Chondrocyte (in vitro differentiated cells): Measurements from ENCODE around the gene FBH1. TPM values are rescaled to one million over a fixed set of nuclear protein-coding genes. Genes with fewer than 3 reads are reported as not detected.

Experiments used
- DNase-seq: peaks from one replicate; pipeline ENCODE4 v3.0.0; 2021; ENCODE audit warnings: mixed read lengths, low spot score
- H3K27ac Mint-ChIP-seq: one replicate; pipeline ENCODE4 v1.8.0; 2021; ENCODE audit warnings: mild to moderate bottlenecking, moderate library complexity, mixed read lengths; ENCODE audit not compliant: unreplicated experiment
- H3K27me3 Mint-ChIP-seq: 2 replicates; pipeline ENCODE4 v1.8.0; 2021; ENCODE audit warnings: low read depth, mixed read lengths
- H3K36me3 Mint-ChIP-seq: 2 replicates; pipeline ENCODE4 v1.8.0; 2021; ENCODE audit warnings: low read depth, mixed read lengths
- H3K4me1 Mint-ChIP-seq: 2 replicates; pipeline ENCODE4 v1.8.0; 2021; ENCODE audit warnings: low read depth, mild to moderate bottlenecking, mixed read lengths
- H3K4me3 Mint-ChIP-seq: one replicate; pipeline ENCODE4 v1.8.0; 2021; ENCODE audit warnings: mild to moderate bottlenecking, moderate library complexity, mixed read lengths; ENCODE audit not compliant: unreplicated experiment
- H3K9me3 Mint-ChIP-seq: 2 replicates; pipeline ENCODE4 v1.8.0; 2021; ENCODE audit warnings: low read depth, mixed read lengths
- total RNA-seq: library from RNA; stranded (reverse); gene quantifications from 3 replicates; pipeline ENCODE4 v1.2.1, GENCODE V29; 2021
- TF ChIP-seq, protein P1 (sequence below): fragments of 200-600 bp; sonication (generic); IDR thresholded peaks from 2 replicates; pipeline ENCODE4 v1.5.0; 2021; ENCODE audit warnings: antibody characterized with exemption, mild to moderate bottlenecking, moderate library complexity

FBH1 gene
- total RNA-seq, 1 donor from 2014 or later, result 62.2 TPM

DNA sequence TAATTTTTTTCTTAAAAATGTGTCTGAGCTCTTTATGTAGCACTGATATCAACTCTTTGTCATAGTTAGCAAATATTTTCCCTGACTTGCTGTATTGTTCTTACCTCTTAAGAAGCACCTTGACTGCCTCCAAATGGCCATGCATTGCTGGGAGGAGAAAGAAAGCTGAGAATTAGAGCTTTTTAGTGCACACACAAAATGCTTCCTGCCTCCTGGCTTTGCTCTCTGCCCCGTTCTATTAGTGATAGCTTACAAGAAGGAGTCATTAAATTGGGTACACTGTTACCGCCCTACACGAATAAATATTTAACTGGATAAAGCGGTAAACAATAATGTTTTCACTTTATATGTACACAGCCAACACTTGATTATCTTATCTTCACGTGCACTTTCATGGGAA lies 4.4 kb upstream of the FBH1 start:
- no peaks in the 10 kb centered on the region for H3K27me3 Mint-ChIP-seq
- peaks cover 19% of the 10 kb centered on the region for H3K4me1 Mint-ChIP-seq
- no peak overlapping the region for H3K27ac Mint-ChIP-seq
- DNase-seq, result no peak
- H3K9me3 Mint-ChIP-seq, result no peaks in the 10 kb centered on the region
- no peak overlapping the region for H3K4me3 Mint-ChIP-seq
- H3K36me3 Mint-ChIP-seq, result peaks cover 21% of the 10 kb centered on the region
- TF ChIP-seq, protein P1, sequence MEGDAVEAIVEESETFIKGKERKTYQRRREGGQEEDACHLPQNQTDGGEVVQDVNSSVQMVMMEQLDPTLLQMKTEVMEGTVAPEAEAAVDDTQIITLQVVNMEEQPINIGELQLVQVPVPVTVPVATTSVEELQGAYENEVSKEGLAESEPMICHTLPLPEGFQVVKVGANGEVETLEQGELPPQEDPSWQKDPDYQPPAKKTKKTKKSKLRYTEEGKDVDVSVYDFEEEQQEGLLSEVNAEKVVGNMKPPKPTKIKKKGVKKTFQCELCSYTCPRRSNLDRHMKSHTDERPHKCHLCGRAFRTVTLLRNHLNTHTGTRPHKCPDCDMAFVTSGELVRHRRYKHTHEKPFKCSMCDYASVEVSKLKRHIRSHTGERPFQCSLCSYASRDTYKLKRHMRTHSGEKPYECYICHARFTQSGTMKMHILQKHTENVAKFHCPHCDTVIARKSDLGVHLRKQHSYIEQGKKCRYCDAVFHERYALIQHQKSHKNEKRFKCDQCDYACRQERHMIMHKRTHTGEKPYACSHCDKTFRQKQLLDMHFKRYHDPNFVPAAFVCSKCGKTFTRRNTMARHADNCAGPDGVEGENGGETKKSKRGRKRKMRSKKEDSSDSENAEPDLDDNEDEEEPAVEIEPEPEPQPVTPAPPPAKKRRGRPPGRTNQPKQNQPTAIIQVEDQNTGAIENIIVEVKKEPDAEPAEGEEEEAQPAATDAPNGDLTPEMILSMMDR, result no peak

DNA sequence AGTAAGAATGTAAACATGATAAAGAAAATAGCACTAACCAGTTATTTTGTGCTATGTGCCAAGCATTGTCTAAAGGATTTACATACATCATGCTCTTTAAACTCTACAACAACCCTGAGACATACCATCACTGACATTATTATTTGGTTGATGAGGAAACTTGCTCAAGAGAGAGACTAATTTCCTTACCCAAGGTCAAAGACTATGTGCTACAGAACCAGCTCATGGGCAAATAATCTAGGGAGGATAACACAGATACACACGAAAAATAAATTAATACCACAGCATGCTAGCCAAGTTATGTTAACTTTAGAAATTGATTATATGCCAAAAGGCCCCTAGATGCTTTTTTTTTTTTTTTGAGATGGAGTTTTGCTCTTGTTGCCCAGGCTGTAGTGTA lies 3.0 kb upstream of the FBH1 start:
- no peak overlapping the region for H3K27ac Mint-ChIP-seq
- no peaks in the 10 kb centered on the region for H3K27me3 Mint-ChIP-seq
- TF ChIP-seq, protein P1, result no peak
- H3K4me3 Mint-ChIP-seq, result no peak overlapping the region
- H3K4me1 Mint-ChIP-seq, result peaks cover 34% of the 10 kb centered on the region
- H3K9me3 Mint-ChIP-seq, result no peaks in the 10 kb centered on the region
- H3K36me3 Mint-ChIP-seq, result peaks cover 19% of the 10 kb centered on the region
- no peak for DNase-seq

DNA sequence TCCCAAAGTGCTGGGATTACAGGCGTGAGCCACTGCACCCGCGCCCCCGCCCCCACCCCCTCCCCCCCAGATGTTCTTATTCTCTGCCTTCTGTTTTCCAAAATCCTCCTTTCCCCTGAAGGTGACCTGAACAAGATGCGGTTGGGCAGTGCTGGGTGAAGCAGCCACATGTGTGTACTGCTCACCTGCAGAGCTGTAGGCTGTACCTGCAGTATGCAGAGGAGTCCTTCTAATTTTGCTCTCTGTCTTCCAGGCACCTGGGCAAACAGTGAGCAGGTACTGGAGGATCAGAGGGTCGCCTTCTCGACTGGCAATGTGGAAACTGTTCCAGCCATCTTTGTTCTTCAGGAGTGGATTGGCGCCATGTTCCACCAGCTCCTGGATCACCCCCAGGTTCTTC lies 2.4 kb upstream of the FBH1 start:
- no peak for DNase-seq
- Mint-ChIP-seq H3K4me3 (peak overlapping the region; percentile 87), H3K4me1 (peaks cover 40% of the 10 kb centered on the region), H3K9me3 (no peaks in the 10 kb centered on the region), H3K36me3 (peaks cover 17% of the 10 kb centered on the region), H3K27me3 (no peaks in the 10 kb centered on the region), H3K27ac (no peak overlapping the region)
- TF ChIP-seq, protein P1, result no peak

DNA sequence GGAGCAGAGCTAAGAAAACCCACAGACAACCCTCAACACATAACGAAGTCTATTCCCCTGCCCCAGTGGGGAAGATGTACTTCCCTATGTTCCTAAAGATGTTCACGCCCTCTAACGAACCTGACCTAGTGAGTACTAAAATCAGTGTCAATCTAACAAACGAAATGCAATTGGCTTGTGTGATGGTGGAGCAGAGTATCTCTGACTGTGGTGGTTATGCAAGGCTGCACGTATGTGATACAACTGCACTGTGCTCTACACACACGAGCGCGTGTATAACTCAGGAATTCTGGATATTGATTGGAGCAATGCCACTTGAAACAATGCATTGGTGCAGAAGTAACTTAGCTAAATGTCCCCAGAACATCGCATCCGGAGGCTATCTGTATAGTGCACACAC lies 1.7 kb upstream of the FBH1 start:
- DNase-seq, result no peak
- peaks cover 44% of the 10 kb centered on the region for H3K4me1 Mint-ChIP-seq
- H3K27ac Mint-ChIP-seq, result peak overlapping the region; percentile 93
- peak overlapping the region; percentile 87 for H3K4me3 Mint-ChIP-seq
- H3K36me3 Mint-ChIP-seq, result peaks cover 12% of the 10 kb centered on the region
- H3K27me3 Mint-ChIP-seq, result no peaks in the 10 kb centered on the region
- H3K9me3 Mint-ChIP-seq, result no peaks in the 10 kb centered on the region
- TF ChIP-seq, protein P1, result no peak

DNA sequence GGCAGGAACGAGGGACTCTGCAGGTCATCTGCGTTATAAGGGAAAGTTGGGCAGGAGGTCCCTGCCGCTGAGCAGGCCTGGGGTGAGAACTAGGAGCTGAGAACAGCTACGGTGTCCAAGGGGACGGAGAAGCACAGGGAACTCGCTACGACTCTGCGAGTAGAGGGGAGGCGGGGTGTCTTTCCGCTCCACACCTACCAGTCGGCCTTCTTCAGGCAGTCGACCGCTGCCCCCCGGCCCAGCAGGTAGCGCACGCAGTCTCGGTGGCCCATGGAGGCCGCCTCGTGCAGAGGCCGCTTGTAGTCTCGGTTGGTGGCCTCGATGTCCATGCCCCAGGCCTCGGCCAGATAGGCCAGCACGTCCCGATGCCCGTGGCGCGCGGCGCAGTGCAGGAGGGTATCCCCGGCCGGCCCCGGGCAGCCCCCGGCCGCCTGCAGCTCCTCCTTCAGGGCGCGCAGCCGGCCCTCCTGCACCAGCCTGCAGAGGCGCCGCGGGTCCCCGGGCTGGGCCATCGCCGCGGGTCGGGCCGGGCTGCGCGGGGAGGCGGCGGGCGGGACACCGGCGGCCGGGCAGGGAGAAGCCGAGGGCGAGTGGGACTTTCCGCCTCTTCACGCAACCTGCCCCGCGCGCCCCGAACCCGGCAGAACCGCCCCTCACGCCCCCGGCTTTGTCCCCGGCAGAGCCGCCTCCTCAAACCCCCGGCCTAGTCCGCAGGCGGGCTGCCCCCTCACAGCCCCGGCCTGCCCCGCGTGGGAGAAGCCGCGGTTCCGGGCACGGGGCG lies 1.0 kb upstream of the FBH1 start:
- DNase-seq, result no peak
- H3K36me3 Mint-ChIP-seq, result peaks cover 9% of the 10 kb centered on the region
- no peaks in the 10 kb centered on the region for H3K9me3 Mint-ChIP-seq
- H3K4me3 Mint-ChIP-seq, result peak overlapping the region; percentile 87
- no peaks in the 10 kb centered on the region for H3K27me3 Mint-ChIP-seq
- peak overlapping the region; percentile 93 for H3K27ac Mint-ChIP-seq
- TF ChIP-seq, protein P1, result peak; percentile 44
- peaks cover 46% of the 10 kb centered on the region for H3K4me1 Mint-ChIP-seq
